ENCODE results near the gene XAB2. TPM values are rescaled to one million over a fixed set of nuclear protein-coding genes. Genes with fewer than 3 reads are reported as not detected.
A peak's percentile ranks its signal among the peaks of the same experiment; 100 is the strongest.

Gene XAB2
- total RNA-seq, 1 experiment from 2014 or later = 36.9 TPM

- no peaks in the 10 kb centered on the region for H3K36me3 ChIP-seq (ENCODE audit: control insufficient read depth, insufficient read depth, low read length)
- no peak for DNase-seq (ENCODE audit: low read depth, low spot score)
- ATAC-seq = peak; percentile 77
- TF ChIP-seq REST (IDR thresholded peaks at IDR 0.05; ENCODE audit: insufficient read depth in 1 of 2, low read depth in 2 of 2, low read length in 1 of 2) (no peak), POLR2AphosphoS5 (IDR thresholded peaks at IDR 0.05; ENCODE audit: low read depth, low read length) (no peak), CTCF (IDR thresholded peaks at IDR 0.05) (no peak), TCF7L2 (IDR thresholded peaks at IDR 0.05; ENCODE audit: low read depth, low read length) (no peak), SIN3A (IDR thresholded peaks at IDR 0.05; ENCODE audit: borderline replicate concordance, insufficient read depth, low read depth, low read length) (no peak)
- H3K27ac ChIP-seq (ENCODE audit: low read length) = no peak overlapping the region
- H3K4me3 ChIP-seq (ENCODE audit: low read depth in 2 of 2, low read length in 2 of 2) = no peak overlapping the region
- H3K27me3 ChIP-seq (ENCODE audit: control insufficient read depth, insufficient read depth, low read length) = no peaks in the 10 kb centered on the region
- CTCF ChIA-PET = no interaction called here
- POLR2A ChIA-PET = interaction anchor here (0.7 to 0.8 kb wide), 2 partner anchors 104 to 770 kb away, joined by 5 to 9 read pairs; no protein-coding TSS in a partner anchor
- intact Hi-C loops (cut with micrococcal nuclease; ENCODE audit: unreplicated experiment) = no loop called here
- BruUV-seq (replicated peaks) = no TSS peak
- H3K4me1 ChIP-seq (ENCODE audit: control insufficient read depth, insufficient read depth, low read length) = no peaks in the 10 kb centered on the region; the same call in 1 of the 2 replicates
- H3K9me3 ChIP-seq (ENCODE audit: control insufficient read depth, insufficient read depth, low read depth, low read length) = no peaks in the 10 kb centered on the region
- in situ Hi-C loops (cut with HindIII; ENCODE audit: low pct_unique_long_range_greater_than_20kb, low sequenced_read_pairs) = no loop called here
Measured at GRCh38 chr19:7674010-7675005, 45.0 kb upstream of the XAB2 start.

- ChIA-PET POLR2A (no interaction called here), CTCF (interaction anchor here (0.6 kb wide), 1 partner anchor 348 kb away, joined by 7 read pairs; no protein-coding TSS in a partner anchor)
- Histone ChIP-seq H3K27ac (ENCODE audit: low read length) (no peak overlapping the region), H3K4me1 (ENCODE audit: control insufficient read depth, insufficient read depth, low read length) (no peaks in the 10 kb centered on the region), H3K4me3 (ENCODE audit: low read depth in 2 of 2, low read length in 2 of 2) (no peak overlapping the region), H3K27me3 (ENCODE audit: control insufficient read depth, insufficient read depth, low read length) (no peaks in the 10 kb centered on the region), H3K36me3 (ENCODE audit: control insufficient read depth, insufficient read depth, low read length) (no peaks in the 10 kb centered on the region), H3K9me3 (ENCODE audit: control insufficient read depth, insufficient read depth, low read depth, low read length) (no peaks in the 10 kb centered on the region)
- DNase-seq (ENCODE audit: low read depth, low spot score) (no peak), ATAC-seq (no peak)
- in situ Hi-C loops (cut with HindIII; ENCODE audit: low pct_unique_long_range_greater_than_20kb, low sequenced_read_pairs) = no loop called here
- intact Hi-C loops (cut with micrococcal nuclease; ENCODE audit: unreplicated experiment) = no loop called here
- no TSS peak for BruUV-seq (replicated peaks)
- TF ChIP-seq CTCF (IDR thresholded peaks at IDR 0.05) (no peak), TCF7L2 (IDR thresholded peaks at IDR 0.05; ENCODE audit: low read depth, low read length) (no peak)
Measured at GRCh38 chr19:7672522-7672921, 43.2 kb upstream of the XAB2 start.
